ENCODE data around the gene SSBP1. TPM values are rescaled to one million over a fixed set of nuclear protein-coding genes. Genes with fewer than 3 reads are reported as not detected.

Gene SSBP1
- polyA plus RNA-seq, 2 of the 4 experiments (the other 2 are of a cell fraction): 368 to 453 TPM

DNA sequence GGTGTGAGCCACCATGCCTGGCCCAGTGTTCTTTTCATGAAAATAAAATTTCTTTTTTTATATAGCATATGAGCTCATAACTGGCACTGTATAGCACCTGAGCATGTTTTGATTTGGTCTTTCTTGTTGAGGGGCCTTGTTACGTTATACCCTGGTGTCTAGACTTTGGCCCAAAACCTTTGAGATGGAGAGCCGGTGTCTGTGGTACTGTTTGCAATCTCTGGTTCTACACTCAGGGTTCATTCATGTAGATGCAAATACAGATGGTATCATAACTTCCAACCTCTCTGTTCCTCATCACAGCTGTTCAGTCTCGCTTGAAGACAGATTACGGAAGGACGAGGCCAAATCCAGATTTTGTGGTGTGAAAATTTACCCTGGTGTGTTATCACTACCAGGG is 51.8 kb downstream of the SSBP1 start, which contains the start of gene TAS2R5:
TSS of gene TAS2R5 (plus strand) at position 301 of the 400 bp plus-strand sequence. CDS start 145 bp downstream, outside the sequence.
- Histone ChIP-seq H3K4me1 (no peaks in the 10 kb centered on the region), H3K27ac (no peak within 1 kb of the TSS), H3K4me2 (no peak within 1 kb of the TSS), H3K4me3 (no peak within 1 kb of the TSS), H3K9me3 (no peaks in the 10 kb centered on the region)
- WGBS (ENCODE audit: missing lambda C conversion rate): 95% methylated on average over 5 of the region's 5 CpGs
- no peak for DNase-seq (ENCODE audit: low read depth in 1 of 2, low spot score in 1 of 2)
- ChIA-PET CTCF (interaction anchor here (1.3 kb wide), 1 partner anchor 694 kb away, joined by 3 read pairs; no protein-coding TSS in a partner anchor), POLR2A (no interaction called here)
- no peak for FAIRE-seq
- TF ChIP-seq MYC (IDR thresholded peaks at IDR 0.05; ENCODE audit: borderline replicate concordance, low read length) (no peak), NR3C1 (IDR thresholded peaks at IDR 0.05) (no peak), ZFP36 (IDR thresholded peaks at IDR 0.05; ENCODE audit: borderline replicate concordance, partially characterized antibody) (no peak), PHF8 (IDR thresholded peaks at IDR 0.05; ENCODE audit: borderline replicate concordance, low read depth) (no peak), HOXA7 (CRISPR knock-in tag; IDR thresholded peaks at IDR 0.05) (no peak), NPAS2 (CRISPR knock-in tag; IDR thresholded peaks at IDR 0.05; ENCODE audit: borderline replicate concordance) (no peak), FOXS1 (CRISPR knock-in tag; IDR thresholded peaks at IDR 0.05) (no peak), POLR2AphosphoS2 (conservative IDR thresholded peaks at IDR 0.05; ENCODE audit: low read length) (no peak), HOXB5 (CRISPR knock-in tag; IDR thresholded peaks at IDR 0.05) (no peak), EP300 (IDR thresholded peaks at IDR 0.05) (no peak), RNF2 (IDR thresholded peaks at IDR 0.05; ENCODE audit: borderline replicate concordance, low read depth) (no peak), FOSB (CRISPR knock-in tag; IDR thresholded peaks at IDR 0.05) (no peak), MAFK (IDR thresholded peaks at IDR 0.05; ENCODE audit: partially characterized antibody) (no peak), RAD21 (conservative IDR thresholded peaks at IDR 0.05 in 1 of 2, IDR thresholded peaks at IDR 0.05 in 1 of 2) (no peak), HMGXB4 (CRISPR knock-in tag; IDR thresholded peaks at IDR 0.05; ENCODE audit: borderline replicate concordance) (no peak)
- TF ChIP-seq, protein P1, sequence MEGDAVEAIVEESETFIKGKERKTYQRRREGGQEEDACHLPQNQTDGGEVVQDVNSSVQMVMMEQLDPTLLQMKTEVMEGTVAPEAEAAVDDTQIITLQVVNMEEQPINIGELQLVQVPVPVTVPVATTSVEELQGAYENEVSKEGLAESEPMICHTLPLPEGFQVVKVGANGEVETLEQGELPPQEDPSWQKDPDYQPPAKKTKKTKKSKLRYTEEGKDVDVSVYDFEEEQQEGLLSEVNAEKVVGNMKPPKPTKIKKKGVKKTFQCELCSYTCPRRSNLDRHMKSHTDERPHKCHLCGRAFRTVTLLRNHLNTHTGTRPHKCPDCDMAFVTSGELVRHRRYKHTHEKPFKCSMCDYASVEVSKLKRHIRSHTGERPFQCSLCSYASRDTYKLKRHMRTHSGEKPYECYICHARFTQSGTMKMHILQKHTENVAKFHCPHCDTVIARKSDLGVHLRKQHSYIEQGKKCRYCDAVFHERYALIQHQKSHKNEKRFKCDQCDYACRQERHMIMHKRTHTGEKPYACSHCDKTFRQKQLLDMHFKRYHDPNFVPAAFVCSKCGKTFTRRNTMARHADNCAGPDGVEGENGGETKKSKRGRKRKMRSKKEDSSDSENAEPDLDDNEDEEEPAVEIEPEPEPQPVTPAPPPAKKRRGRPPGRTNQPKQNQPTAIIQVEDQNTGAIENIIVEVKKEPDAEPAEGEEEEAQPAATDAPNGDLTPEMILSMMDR (IDR thresholded peaks at IDR 0.05): no peak
- TF ChIP-seq, protein P2, sequence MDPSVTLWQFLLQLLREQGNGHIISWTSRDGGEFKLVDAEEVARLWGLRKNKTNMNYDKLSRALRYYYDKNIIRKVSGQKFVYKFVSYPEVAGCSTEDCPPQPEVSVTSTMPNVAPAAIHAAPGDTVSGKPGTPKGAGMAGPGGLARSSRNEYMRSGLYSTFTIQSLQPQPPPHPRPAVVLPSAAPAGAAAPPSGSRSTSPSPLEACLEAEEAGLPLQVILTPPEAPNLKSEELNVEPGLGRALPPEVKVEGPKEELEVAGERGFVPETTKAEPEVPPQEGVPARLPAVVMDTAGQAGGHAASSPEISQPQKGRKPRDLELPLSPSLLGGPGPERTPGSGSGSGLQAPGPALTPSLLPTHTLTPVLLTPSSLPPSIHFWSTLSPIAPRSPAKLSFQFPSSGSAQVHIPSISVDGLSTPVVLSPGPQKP (IDR thresholded peaks at IDR 0.05; ENCODE audit: low read depth, low read length): no peak
- TF ChIP-seq, protein P3, sequence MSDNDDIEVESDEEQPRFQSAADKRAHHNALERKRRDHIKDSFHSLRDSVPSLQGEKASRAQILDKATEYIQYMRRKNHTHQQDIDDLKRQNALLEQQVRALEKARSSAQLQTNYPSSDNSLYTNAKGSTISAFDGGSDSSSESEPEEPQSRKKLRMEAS (IDR thresholded peaks at IDR 0.05): no peak
- TF ChIP-seq, protein P4, sequence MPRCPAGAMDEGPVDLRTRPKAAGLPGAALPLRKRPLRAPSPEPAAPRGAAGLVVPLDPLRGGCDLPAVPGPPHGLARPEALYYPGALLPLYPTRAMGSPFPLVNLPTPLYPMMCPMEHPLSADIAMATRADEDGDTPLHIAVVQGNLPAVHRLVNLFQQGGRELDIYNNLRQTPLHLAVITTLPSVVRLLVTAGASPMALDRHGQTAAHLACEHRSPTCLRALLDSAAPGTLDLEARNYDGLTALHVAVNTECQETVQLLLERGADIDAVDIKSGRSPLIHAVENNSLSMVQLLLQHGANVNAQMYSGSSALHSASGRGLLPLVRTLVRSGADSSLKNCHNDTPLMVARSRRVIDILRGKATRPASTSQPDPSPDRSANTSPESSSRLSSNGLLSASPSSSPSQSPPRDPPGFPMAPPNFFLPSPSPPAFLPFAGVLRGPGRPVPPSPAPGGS (IDR thresholded peaks at IDR 0.05): no peak
- TF ChIP-seq, protein P5, sequence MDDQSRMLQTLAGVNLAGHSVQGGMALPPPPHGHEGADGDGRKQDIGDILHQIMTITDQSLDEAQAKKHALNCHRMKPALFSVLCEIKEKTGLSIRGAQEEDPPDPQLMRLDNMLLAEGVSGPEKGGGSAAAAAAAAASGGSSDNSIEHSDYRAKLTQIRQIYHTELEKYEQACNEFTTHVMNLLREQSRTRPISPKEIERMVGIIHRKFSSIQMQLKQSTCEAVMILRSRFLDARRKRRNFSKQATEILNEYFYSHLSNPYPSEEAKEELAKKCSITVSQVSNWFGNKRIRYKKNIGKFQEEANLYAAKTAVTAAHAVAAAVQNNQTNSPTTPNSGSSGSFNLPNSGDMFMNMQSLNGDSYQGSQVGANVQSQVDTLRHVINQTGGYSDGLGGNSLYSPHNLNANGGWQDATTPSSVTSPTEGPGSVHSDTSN (IDR thresholded peaks at IDR 0.05): no peak
- ATAC-seq: no peak
